Neural cell (in vitro differentiated cells): ENCODE results near the gene P3H2. TPM values are rescaled to one million over a fixed set of nuclear protein-coding genes. Genes with fewer than 3 reads are reported as not detected.

Source experiments
- H2AFZ ChIP-seq: fragments of 200-600, 300-800 bp; sonication (generic), shearing (Covaris generic); 2 replicates; pipeline ENCODE4 v1.6.0; 2014; ENCODE audit warnings: low read depth, mild to moderate bottlenecking, antibody characterized with exemption, low read length, moderate library complexity
- H3F3A ChIP-seq: fragments of 200-600 bp; shearing (Covaris generic); 2 replicates; pipeline ENCODE4 v1.6.1; 2016; ENCODE audit warnings: mild to moderate bottlenecking, moderate library complexity, mixed read lengths, antibody characterized with exemption, low read length; ENCODE audit not compliant: insufficient read depth, poor library complexity, severe bottlenecking
- H3K27ac ChIP-seq: fragments of 200-600, 300-800 bp; sonication (generic), shearing (Covaris generic); 2 replicates; pipeline ENCODE4 v1.5.1; 2014; ENCODE audit warnings: mild to moderate bottlenecking, low read length, moderate library complexity
- H3K27me3 ChIP-seq: fragments of 300-800, 200-600 bp; sonication (generic), shearing (Covaris generic); 2 replicates; pipeline ENCODE4 v1.6.0; 2014; ENCODE audit warnings: mild to moderate bottlenecking, low read depth, low read length, moderate library complexity; ENCODE audit not compliant: insufficient read depth
- H3K36me3 ChIP-seq: fragments of 300-800, 200-600 bp; sonication (generic), shearing (Covaris generic); 2 replicates; pipeline ENCODE4 v1.5.1; 2014; ENCODE audit warnings: mild to moderate bottlenecking, antibody characterized with exemption, low read length, moderate library complexity; ENCODE audit not compliant: insufficient read depth
- H3K4me2 ChIP-seq: fragments of 300-800, 200-600 bp; sonication (generic), shearing (Covaris generic); 2 replicates; pipeline ENCODE4 v1.6.0; 2014; ENCODE audit warnings: mild to moderate bottlenecking, low read length
- H3K4me3 ChIP-seq: fragments of 300-800, 200-600 bp; sonication (generic), shearing (Covaris generic); 2 replicates; pipeline ENCODE4 v1.5.1; 2014; ENCODE audit warnings: mild to moderate bottlenecking, low read length, moderate library complexity
- H3K79me2 ChIP-seq: fragments of 200-600 bp; shearing (Covaris generic); replicated peaks from 2 replicates; pipeline ENCODE4 v1.6.0; 2014; ENCODE audit warnings: mild to moderate bottlenecking, low read length, moderate library complexity; ENCODE audit not compliant: insufficient read depth
- H3K9ac ChIP-seq: fragments of 300-800, 200-600 bp; sonication (generic), shearing (Covaris generic); 2 replicates; pipeline ENCODE4 v1.6.1; 2016; ENCODE audit warnings: mild to moderate bottlenecking, low read length, mixed read lengths
- H3K9me2 ChIP-seq: fragments of 200-600 bp; shearing (Covaris generic); 2 replicates; pipeline ENCODE4 v1.6.1; 2016; ENCODE audit warnings: mild to moderate bottlenecking, low read length, mixed read lengths; ENCODE audit not compliant: insufficient read depth
- H3K9me3 ChIP-seq: fragments of 200-600, 300-800 bp; sonication (generic), shearing (Covaris generic); 2 replicates; pipeline ENCODE4 v1.6.1; 2016; ENCODE audit warnings: mild to moderate bottlenecking, mixed run types, low read length, moderate library complexity, mixed read lengths
- H4K20me1 ChIP-seq: fragments of 200-600 bp; shearing (Covaris generic); 2 replicates; pipeline ENCODE4 v1.6.1; 2016; ENCODE audit warnings: mild to moderate bottlenecking, mixed run types; ENCODE audit not compliant: insufficient read depth
- EP300 ChIP-seq: fragments of 450-650 bp; conservative IDR thresholded peaks from 2 replicates; pipeline ENCODE4 v1.6.1; 2014; ENCODE audit warnings: antibody characterized with exemption, mild to moderate bottlenecking, moderate library complexity; ENCODE audit not compliant: poor library complexity, severe bottlenecking
- EZH2 ChIP-seq: fragments of 200-600, 300-800 bp; shearing (Covaris generic), sonication (generic); IDR thresholded peaks from 2 replicates; pipeline ENCODE4 v1.6.1; 2014; ENCODE audit warnings: antibody characterized with exemption, low read length, borderline replicate concordance, mild to moderate bottlenecking; ENCODE audit not compliant: insufficient read depth, poor library complexity, severe bottlenecking
- MXI1 ChIP-seq: fragments of 450-650 bp; conservative IDR thresholded peaks from 2 replicates; pipeline ENCODE4 v1.6.1; 2014; ENCODE audit warnings: antibody characterized with exemption, mild to moderate bottlenecking; ENCODE audit not compliant: poor library complexity, severe bottlenecking
- POLR2AphosphoS5 ChIP-seq: IDR thresholded peaks from 2 replicates; pipeline ENCODE4 v1.6.1; 2012
- RAD21 ChIP-seq: fragments of 450-650 bp; conservative IDR thresholded peaks from 2 replicates; pipeline ENCODE4 v1.6.1; 2014; ENCODE audit warnings: antibody characterized with exemption, mild to moderate bottlenecking, moderate library complexity
- REST ChIP-seq: IDR thresholded peaks from 2 replicates; pipeline ENCODE4 v1.6.1; 2012; ENCODE audit warnings: borderline replicate concordance
- SMC3 ChIP-seq: fragments of 450-650 bp; conservative IDR thresholded peaks from 2 replicates; pipeline ENCODE4 v1.6.1; 2014; ENCODE audit warnings: antibody characterized with exemption, mild to moderate bottlenecking, moderate library complexity; ENCODE audit not compliant: poor library complexity
- TAF1 ChIP-seq: IDR thresholded peaks from 2 replicates; pipeline ENCODE4 v1.6.1; 2012; ENCODE audit warnings: low read depth
- polyA plus RNA-seq: library from polyadenylated mRNA; depleted of rRNA; stranded (reverse); fragments of >200 nt; gene quantifications from 2 replicates; pipeline ENCODE4 v1.2.3, GENCODE V29; 2014
- TF ChIP-seq, protein P1 (sequence below): fragments of 450-650 bp; IDR thresholded peaks from 2 replicates; pipeline ENCODE4 v1.5.1; 2014; ENCODE audit warnings: antibody characterized with exemption, mild to moderate bottlenecking, moderate library complexity; ENCODE audit not compliant: poor library complexity, severe bottlenecking

Gene P3H2
- polyA plus RNA-seq, 1 donor from 2014 or later, result 0.68 TPM

DNA sequence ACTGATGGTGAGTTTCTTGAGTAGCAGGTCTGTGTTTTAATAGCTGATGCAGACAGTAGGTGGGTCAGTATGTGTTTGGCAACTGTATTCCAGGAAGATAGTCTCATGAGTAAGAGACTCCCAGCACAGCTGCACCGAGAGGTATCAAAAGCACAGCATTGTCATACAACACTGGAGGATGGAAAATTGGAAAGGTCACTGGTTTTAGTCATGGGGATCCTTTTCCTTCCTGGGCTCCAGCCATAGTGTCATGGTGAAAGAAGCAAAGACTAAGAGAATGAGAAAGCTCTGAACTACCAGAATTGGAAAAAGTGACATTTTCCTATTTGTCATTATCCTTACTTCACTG is 61.5 kb downstream of the P3H2 start:
- no peak overlapping the region for H3K4me2 ChIP-seq
- H3F3A ChIP-seq, result no peaks in the 10 kb centered on the region
- TF ChIP-seq SMC3 (no peak), EP300 (no peak), EZH2 (no peak), REST (no peak), RAD21 (no peak), TAF1 (no peak), MXI1 (no peak), POLR2AphosphoS5 (no peak)
- TF ChIP-seq, protein P1, sequence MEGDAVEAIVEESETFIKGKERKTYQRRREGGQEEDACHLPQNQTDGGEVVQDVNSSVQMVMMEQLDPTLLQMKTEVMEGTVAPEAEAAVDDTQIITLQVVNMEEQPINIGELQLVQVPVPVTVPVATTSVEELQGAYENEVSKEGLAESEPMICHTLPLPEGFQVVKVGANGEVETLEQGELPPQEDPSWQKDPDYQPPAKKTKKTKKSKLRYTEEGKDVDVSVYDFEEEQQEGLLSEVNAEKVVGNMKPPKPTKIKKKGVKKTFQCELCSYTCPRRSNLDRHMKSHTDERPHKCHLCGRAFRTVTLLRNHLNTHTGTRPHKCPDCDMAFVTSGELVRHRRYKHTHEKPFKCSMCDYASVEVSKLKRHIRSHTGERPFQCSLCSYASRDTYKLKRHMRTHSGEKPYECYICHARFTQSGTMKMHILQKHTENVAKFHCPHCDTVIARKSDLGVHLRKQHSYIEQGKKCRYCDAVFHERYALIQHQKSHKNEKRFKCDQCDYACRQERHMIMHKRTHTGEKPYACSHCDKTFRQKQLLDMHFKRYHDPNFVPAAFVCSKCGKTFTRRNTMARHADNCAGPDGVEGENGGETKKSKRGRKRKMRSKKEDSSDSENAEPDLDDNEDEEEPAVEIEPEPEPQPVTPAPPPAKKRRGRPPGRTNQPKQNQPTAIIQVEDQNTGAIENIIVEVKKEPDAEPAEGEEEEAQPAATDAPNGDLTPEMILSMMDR, result no peak
- H3K9me3 ChIP-seq, result no peaks in the 10 kb centered on the region
- no peak overlapping the region for H2AFZ ChIP-seq
- no peaks in the 10 kb centered on the region for H3K9me2 ChIP-seq
- no peak overlapping the region for H3K9ac ChIP-seq
- H3K36me3 ChIP-seq, result no peaks in the 10 kb centered on the region
- no peaks in the 10 kb centered on the region for H4K20me1 ChIP-seq
- no peak overlapping the region for H3K27ac ChIP-seq
- no peak overlapping the region for H3K4me3 ChIP-seq
- no peaks in the 10 kb centered on the region for H3K27me3 ChIP-seq
- H3K79me2 ChIP-seq, result no peaks in the 10 kb centered on the region

DNA sequence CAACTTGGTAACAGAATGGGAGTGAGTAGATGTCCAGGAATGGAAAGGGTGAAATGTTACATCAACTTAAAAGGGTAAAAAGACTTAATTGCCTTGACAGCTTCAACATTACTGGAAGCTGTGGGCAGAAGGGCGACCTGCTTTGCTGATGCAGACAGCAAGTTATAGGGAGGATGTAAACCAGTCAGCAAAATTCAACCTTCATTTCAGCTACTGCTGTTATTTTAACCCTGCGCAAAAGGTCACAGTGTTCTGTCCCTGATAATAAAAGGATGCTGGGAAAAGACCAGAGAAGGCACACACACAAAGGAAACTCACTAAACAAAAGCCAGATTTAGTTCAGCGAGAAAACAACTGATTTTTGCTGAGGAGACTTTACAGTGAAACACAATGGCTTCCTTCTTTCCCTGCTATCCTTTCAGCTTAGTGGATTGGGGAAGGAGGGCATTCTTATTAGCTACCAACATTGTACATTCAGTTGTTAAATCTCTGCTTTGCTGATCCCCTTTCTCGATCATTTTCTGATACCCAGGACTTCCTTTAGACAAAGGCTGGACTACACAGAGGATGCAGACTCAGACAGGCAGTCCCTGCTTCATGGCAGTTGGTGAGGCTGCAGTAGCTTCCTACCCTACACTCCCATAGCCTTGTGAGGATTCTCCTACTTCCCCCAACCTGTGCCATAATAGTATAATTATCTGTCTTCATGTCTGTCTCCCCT is 62.0 kb downstream of the P3H2 start:
- TF ChIP-seq TAF1, result no peak
- no peak for TF ChIP-seq RAD21
- TF ChIP-seq POLR2AphosphoS5, result no peak
- TF ChIP-seq, protein P1, result no peak
- TF ChIP-seq REST, result no peak
- TF ChIP-seq SMC3, result no peak
- TF ChIP-seq MXI1, result no peak
- TF ChIP-seq EZH2, result no peak
- TF ChIP-seq EP300, result no peak
- no peak overlapping the region for H3K4me2 ChIP-seq
- H3K9ac ChIP-seq, result no peak overlapping the region

More for the DNA sequence above, 62.0 kb downstream of the P3H2 start:
- H3K36me3 ChIP-seq, result no peaks in the 10 kb centered on the region
- H3K9me3 ChIP-seq, result no peaks in the 10 kb centered on the region
- H3K4me3 ChIP-seq, result no peak overlapping the region
- H3F3A ChIP-seq, result no peaks in the 10 kb centered on the region
- no peaks in the 10 kb centered on the region for H3K27me3 ChIP-seq
- H3K9me2 ChIP-seq, result no peaks in the 10 kb centered on the region
- H3K27ac ChIP-seq, result no peak overlapping the region
- H3K79me2 ChIP-seq, result no peaks in the 10 kb centered on the region
- H2AFZ ChIP-seq, result no peak overlapping the region
- H4K20me1 ChIP-seq, result no peaks in the 10 kb centered on the region
